SK-N-SH (cell line): ENCODE data around the gene SEC62. TPM values are rescaled to one million over a fixed set of nuclear protein-coding genes. Genes with fewer than 3 reads are reported as not detected.

ENCODE experiments used
- CTCF ChIA-PET: fragments of 300-600, 350-600 bp; formaldehyde crosslinking; extraction: SDS; loops from one replicate; lab custom pipeline; 2021; lab: Yijun Ruan, JAX
- POLR2A ChIA-PET: fragments of 350-600 bp; sonication (Branson Sonifier 250); formaldehyde crosslinking; extraction: SDS; loops from one replicate; lab custom pipeline; 2020; ENCODE audit warnings: antibody characterized with exemption, inconsistent platforms; lab: Yijun Ruan, JAX
- DNase-seq: peaks from one replicate; pipeline ENCODE4 v3.0.0; 2012
- H2AFZ ChIP-seq: fragments of 200-600 bp; sonication (generic); 2 replicates; pipeline ENCODE4 v1.8.1; 2016; ENCODE audit warnings: antibody characterized with exemption, mild to moderate bottlenecking, low read depth
- H3F3A ChIP-seq: fragments of 200-600 bp; sonication (generic); replicated peaks from 2 replicates; pipeline ENCODE3; 2016; ENCODE audit warnings: antibody characterized with exemption, mild to moderate bottlenecking; ENCODE audit not compliant: insufficient read depth
- H3K27ac ChIP-seq, 2 experiments: fragments of 200-500 bp in 1 of 2; fragments of 200-600 bp in 1 of 2; sonication (Bioruptor generic) in 1 of 2; sonication (generic), shearing (Covaris generic) in 1 of 2; 2 replicates each; pipeline versions ENCODE4 v1.5.1 to v1.6.1; 2014 to 2016; ENCODE audit warnings: low read depth in 2 of 2, inconsistent platforms in 1 of 2, low read length in 1 of 2, mild to moderate bottlenecking in 1 of 2, mixed read lengths in 1 of 2
- H3K27me3 ChIP-seq: fragments of 200-600 bp; sonication (generic), shearing (Covaris generic); 2 replicates; pipeline ENCODE4 v1.6.1; 2016; ENCODE audit warnings: mixed run types; ENCODE audit not compliant: insufficient read depth
- H3K36me3 ChIP-seq, 2 experiments: fragments of 200-500 bp in 1 of 2; fragments of 200-600 bp in 1 of 2; sonication (Bioruptor generic) in 1 of 2; sonication (generic) in 1 of 2; replicated peaks in 1 of 2; 2 replicates each; pipeline versions ENCODE3 to v1.5.1; 2014 to 2016; ENCODE audit warnings: low read length in 1 of 2, mild to moderate bottlenecking in 1 of 2; ENCODE audit not compliant: insufficient read depth in 2 of 2, control insufficient read depth in 1 of 2
- H3K4me1 ChIP-seq, 2 experiments: fragments of 200-500 bp in 1 of 2; fragments of 200-600 bp in 1 of 2; sonication (Bioruptor generic) in 1 of 2; sonication (generic), shearing (Covaris generic) in 1 of 2; 2 replicates each; pipeline versions ENCODE4 v1.5.1 to v1.6.1; 2014 to 2016; ENCODE audit warnings: low read depth in 1 of 2, low read length in 1 of 2, mixed run types in 1 of 2; ENCODE audit not compliant: insufficient read depth in 2 of 2, control insufficient read depth in 1 of 2
- H3K4me2 ChIP-seq: fragments of 200-600 bp; sonication (generic), shearing (Covaris generic); 2 replicates; pipeline ENCODE4 v1.6.1; 2017; ENCODE audit warnings: mixed run types
- H3K4me3 ChIP-seq, 2 experiments: fragments of 200-500 bp in 1 of 2; fragments of 200-600 bp in 1 of 2; sonication (Bioruptor generic) in 1 of 2; sonication (generic), shearing (Covaris generic) in 1 of 2; 2 replicates each; pipeline versions ENCODE4 v1.5.1 to v1.8.1; 2014 to 2016; ENCODE audit warnings: low read depth in 2 of 2, inconsistent platforms in 1 of 2, low read length in 1 of 2, mild to moderate bottlenecking in 1 of 2, mixed read lengths in 1 of 2, moderate library complexity in 1 of 2
- H3K79me2 ChIP-seq: fragments of 200-600 bp; sonication (generic); 2 replicates; pipeline ENCODE4 v1.8.1; 2017; ENCODE audit warnings: mild to moderate bottlenecking; ENCODE audit not compliant: insufficient read depth
- H3K9ac ChIP-seq: fragments of 200-600 bp; sonication (generic); 2 replicates; pipeline ENCODE4 v1.6.1; 2017; ENCODE audit warnings: mixed run types
- H3K9me2 ChIP-seq: fragments of 200-600 bp; sonication (generic); 2 replicates; pipeline ENCODE4 v1.6.1; 2017; ENCODE audit warnings: mixed run types
- H3K9me3 ChIP-seq: fragments of 200-600 bp; sonication (generic); 2 replicates; pipeline ENCODE4 v1.6.1; 2017; ENCODE audit warnings: mixed run types, mild to moderate bottlenecking, moderate library complexity
- H4K20me1 ChIP-seq: fragments of 200-600 bp; sonication (generic); 2 replicates; pipeline ENCODE4 v1.6.1; 2017; ENCODE audit warnings: mild to moderate bottlenecking, mixed run types; ENCODE audit not compliant: insufficient read depth
- CHD2 ChIP-seq: fragments of 150-350 bp; IDR thresholded peaks from 2 replicates; pipeline ENCODE4 v1.6.1; 2018; ENCODE audit warnings: low read length; ENCODE audit not compliant: partially characterized antibody
- CTCF ChIP-seq: fragments of 200-600 bp; sonication (generic); IDR thresholded peaks from 2 replicates; pipeline ENCODE4 v1.6.1; 2017; ENCODE audit warnings: antibody characterized with exemption, mild to moderate bottlenecking, moderate library complexity
- EP300 ChIP-seq, 2 experiments: IDR thresholded peaks; 2 replicates each; pipeline versions ENCODE4 v1.4.0 to v1.6.1; 2012; ENCODE audit warnings: borderline replicate concordance in 1 of 2, low read depth in 1 of 2, low read length in 1 of 2
- FOXM1 ChIP-seq: IDR thresholded peaks from 2 replicates; pipeline ENCODE4 v1.4.0; 2012; ENCODE audit warnings: low read depth, mild to moderate bottlenecking
- IRF3 ChIP-seq: fragments of 150-350 bp; IDR thresholded peaks from 2 replicates; pipeline ENCODE4 v1.6.1; 2016; ENCODE audit warnings: mild to moderate bottlenecking, low read depth, low read length
- JUND ChIP-seq: IDR thresholded peaks from 2 replicates; pipeline ENCODE4 v1.4.0; 2012
- MAX ChIP-seq: IDR thresholded peaks from 2 replicates; pipeline ENCODE4 v1.4.0; 2012; ENCODE audit warnings: low read depth
- MEF2A ChIP-seq: IDR thresholded peaks from 2 replicates; pipeline ENCODE4 v1.4.0; 2012; ENCODE audit warnings: low read depth, borderline replicate concordance
- MXI1 ChIP-seq: IDR thresholded peaks from 2 replicates; pipeline ENCODE4 v1.6.1; 2012; ENCODE audit warnings: mild to moderate bottlenecking, low read depth, low read length, improper control_type of control experiment
- RFX5 ChIP-seq: IDR thresholded peaks from 2 replicates; pipeline ENCODE4 v1.6.1; 2012; ENCODE audit warnings: mild to moderate bottlenecking, improper control_type of control experiment, low read length
- RXRA ChIP-seq: IDR thresholded peaks from 2 replicates; pipeline ENCODE4 v1.4.0; 2012; ENCODE audit warnings: low read depth, mild to moderate bottlenecking, borderline replicate concordance
- TAF1 ChIP-seq: IDR thresholded peaks from 2 replicates; pipeline ENCODE4 v1.6.1; 2012; ENCODE audit warnings: low read depth, mild to moderate bottlenecking, low read length, moderate library complexity, borderline replicate concordance
- TCF12 ChIP-seq: IDR thresholded peaks from 2 replicates; pipeline ENCODE4 v1.4.0; 2012
- TEAD4 ChIP-seq: IDR thresholded peaks from 2 replicates; pipeline ENCODE4 v1.4.0; 2012; ENCODE audit warnings: mild to moderate bottlenecking, borderline replicate concordance; ENCODE audit not compliant: insufficient read depth
- USF1 ChIP-seq: IDR thresholded peaks from 2 replicates; pipeline ENCODE4 v1.4.0; 2012; ENCODE audit warnings: low read depth, borderline replicate concordance
- USF2 ChIP-seq: fragments of 150-350 bp; IDR thresholded peaks from 2 replicates; pipeline ENCODE4 v1.6.1; 2017; ENCODE audit warnings: antibody characterized with exemption, low read length, low read depth, borderline replicate concordance
- YY1 ChIP-seq: IDR thresholded peaks from 2 replicates; pipeline ENCODE4 v1.4.0; 2012; ENCODE audit warnings: low read depth, mild to moderate bottlenecking
- WGBS: methylation state at CpG from one replicate; pipeline ENCODE4 v1.1.6; 2017; ENCODE audit warnings: low lambda C conversion rate; 5-methylcytosine and 5-hydroxymethylcytosine counted together
- polyA plus RNA-seq, 3 experiments: library from polyadenylated mRNA; depleted of rRNA; stranded (reverse); fragments of >200 nt; gene quantifications; 2 replicates each; pipeline ENCODE4 v1.2.3, GENCODE V29; 2012
- TF ChIP-seq, protein P1 (sequence below): IDR thresholded peaks from 2 replicates; pipeline ENCODE4 v1.4.0; 2012; ENCODE audit warnings: low read depth, borderline replicate concordance

SEC62 gene
- polyA plus RNA-seq, 1 of the 3 experiments (the other 2 are of a cell fraction) = 15.0 TPM

DNA sequence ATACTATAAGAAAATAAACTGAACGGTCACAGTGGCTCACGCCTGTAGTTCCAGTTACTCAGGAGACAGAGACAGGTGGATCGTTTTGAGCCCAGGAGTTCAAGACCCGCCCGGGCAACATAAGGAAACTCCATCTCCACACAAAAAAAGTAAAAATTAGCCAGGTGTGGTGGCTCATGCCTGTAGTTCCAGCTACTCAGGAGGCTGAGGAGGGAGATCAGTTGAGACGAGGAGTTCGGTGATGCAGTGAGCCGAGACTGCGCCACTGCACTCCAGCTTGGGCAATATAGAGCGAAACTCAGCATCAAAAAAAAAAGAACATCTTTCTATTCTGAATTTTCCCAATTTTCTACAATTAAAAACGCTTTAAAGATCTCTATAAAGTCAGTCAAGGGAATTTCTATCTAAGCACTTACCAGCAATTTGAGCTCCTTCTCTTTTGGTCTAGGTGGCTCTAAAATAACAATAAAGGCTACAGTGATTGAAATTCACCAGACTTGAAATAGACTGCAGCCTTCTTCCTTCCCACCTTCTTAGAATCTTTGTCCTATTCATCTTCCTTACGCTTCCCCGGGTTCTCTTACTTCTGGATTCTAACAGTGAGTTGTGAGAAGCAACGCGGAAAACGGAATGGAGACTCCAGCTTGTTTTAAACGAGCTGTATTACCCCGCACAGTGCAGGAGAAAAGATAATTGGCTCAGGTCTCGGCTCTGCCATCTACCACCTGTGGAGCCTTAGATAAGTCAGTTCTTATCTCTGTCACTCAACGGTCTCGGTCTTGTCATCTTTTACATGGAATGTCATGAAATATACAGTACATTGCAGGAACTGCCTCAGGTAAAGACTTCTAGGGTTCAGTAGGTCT is 812 bp upstream of the SEC62 start:
- TF ChIP-seq TEAD4 (no peak), YY1 (no peak), MEF2A (no peak), RFX5 (no peak), IRF3 (no peak), TCF12 (no peak), TAF1 (no peak), EP300 (IDR thresholded peaks at IDR 0.05; ENCODE audit: borderline replicate concordance in 1 of 2, low read depth in 1 of 2, low read length in 1 of 2) (no peak), USF2 (no peak), JUND (no peak), FOXM1 (no peak), MXI1 (no peak), CTCF (no peak), CHD2 (no peak), RXRA (no peak), USF1 (no peak), MAX (no peak)
- TF ChIP-seq, protein P1, sequence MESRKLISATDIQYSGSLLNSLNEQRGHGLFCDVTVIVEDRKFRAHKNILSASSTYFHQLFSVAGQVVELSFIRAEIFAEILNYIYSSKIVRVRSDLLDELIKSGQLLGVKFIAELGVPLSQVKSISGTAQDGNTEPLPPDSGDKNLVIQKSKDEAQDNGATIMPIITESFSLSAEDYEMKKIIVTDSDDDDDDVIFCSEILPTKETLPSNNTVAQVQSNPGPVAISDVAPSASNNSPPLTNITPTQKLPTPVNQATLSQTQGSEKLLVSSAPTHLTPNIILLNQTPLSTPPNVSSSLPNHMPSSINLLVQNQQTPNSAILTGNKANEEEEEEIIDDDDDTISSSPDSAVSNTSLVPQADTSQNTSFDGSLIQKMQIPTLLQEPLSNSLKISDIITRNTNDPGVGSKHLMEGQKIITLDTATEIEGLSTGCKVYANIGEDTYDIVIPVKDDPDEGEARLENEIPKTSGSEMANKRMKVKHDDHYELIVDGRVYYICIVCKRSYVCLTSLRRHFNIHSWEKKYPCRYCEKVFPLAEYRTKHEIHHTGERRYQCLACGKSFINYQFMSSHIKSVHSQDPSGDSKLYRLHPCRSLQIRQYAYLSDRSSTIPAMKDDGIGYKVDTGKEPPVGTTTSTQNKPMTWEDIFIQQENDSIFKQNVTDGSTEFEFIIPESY = no peak
- TF ChIP-seq, all 33 proteins: peak for 0
- H3K9me2 ChIP-seq = no peaks in the 10 kb centered on the region
- H3K4me2 ChIP-seq = peak overlapping the region; percentile 66
- peak overlapping the region; percentile 78 for H3K9ac ChIP-seq
- peak overlapping the region; percentile 60 to 74 for H3K4me3 ChIP-seq
- no peak for DNase-seq
- peaks cover 45% of the 10 kb centered on the region for H3K79me2 ChIP-seq
- peak overlapping the region; percentile 99 for H2AFZ ChIP-seq
- no peaks in the 10 kb centered on the region; the same call in 1 of the 2 replicates for H3K27me3 ChIP-seq
- CTCF ChIA-PET = interaction anchor here (1.0 to 1.7 kb wide), 7 partner anchors 17 to 202 kb away, joined by 3 to 6 read pairs (median 4); no protein-coding TSS in a partner anchor
- WGBS = 80% methylated on average over 21 of the region's 21 CpGs
- H3K36me3 ChIP-seq = peaks cover 8 to 12% of the 10 kb centered on the region in 2 experiments
- peak overlapping the region; percentile 63 to 85 for H3K27ac ChIP-seq
- peaks cover 29% of the 10 kb centered on the region for H4K20me1 ChIP-seq
- H3K4me1 ChIP-seq = peaks cover 9 to 15% of the 10 kb centered on the region in 2 experiments; a peak in 3 of 4 replicates
- no peaks in the 10 kb centered on the region for H3K9me3 ChIP-seq
- POLR2A ChIA-PET = interaction anchor here (0.5 to 1.4 kb wide), 4 partner anchors 14 to 778 kb away, joined by 3 to 4 read pairs (median 3); partner anchors contain the start of genes LRRC34 and LRRIQ4
- H3F3A ChIP-seq = no peaks in the 10 kb centered on the region
